Panc1 (cell line): Measurements from ENCODE around the gene ACER2. TPM values are rescaled to one million over a fixed set of nuclear protein-coding genes. Genes with fewer than 3 reads are reported as not detected.

ENCODE experiments used
- ATAC-seq: fragments of 200-7000 bp; cut with Tn5 transposase; 2 replicates; pipeline ENCODE4 v1.9.1; 2020; ENCODE audit warnings: mild to moderate bottlenecking, moderate library complexity
- BruUV-seq: library from RNA; stranded (reverse); fragments of 400-500 nt; replicated peaks from 2 replicates; lab custom pipeline; 2021; lab: Mats Ljungman, UMichigan
- CTCF ChIA-PET: fragments of 300-600 bp; sonication (Branson Sonifier 250); formaldehyde crosslinking; loops from one replicate; lab custom pipeline; 2022; ENCODE audit warnings: antibody characterized with exemption; lab: Charles Lee
- POLR2A ChIA-PET: fragments of 300-600 bp; sonication (Branson Sonifier 250); formaldehyde crosslinking; loops from one replicate; lab custom pipeline; 2022; ENCODE audit warnings: antibody characterized with exemption; lab: Charles Lee
- DNase-seq: peaks from one replicate; pipeline ENCODE4 v3.0.0-alpha.2; 2010; ENCODE audit warnings: low read depth, low spot score
- H3K27ac ChIP-seq: 2 replicates; pipeline ENCODE4 v1.5.1; 2011; ENCODE audit warnings: mild to moderate bottlenecking, low read length, inconsistent platforms
- H3K27me3 ChIP-seq: fragments of 200-500 bp; sonication (Bioruptor generic); 2 replicates; pipeline ENCODE4 v1.6.0; 2014; ENCODE audit warnings: low read length, inconsistent platforms; ENCODE audit not compliant: control insufficient read depth, insufficient read depth
- H3K36me3 ChIP-seq: fragments of 200-500 bp; sonication (Bioruptor generic); 2 replicates; pipeline ENCODE4 v1.5.1; 2014; ENCODE audit warnings: inconsistent platforms, mild to moderate bottlenecking, low read length, moderate library complexity; ENCODE audit not compliant: control insufficient read depth, insufficient read depth
- H3K4me1 ChIP-seq: 2 replicates; pipeline ENCODE4 v1.5.1; 2011; ENCODE audit warnings: inconsistent platforms, mild to moderate bottlenecking, low read length, moderate library complexity; ENCODE audit not compliant: control insufficient read depth, insufficient read depth
- H3K4me3 ChIP-seq, 2 experiments: 2 replicates each; pipeline ENCODE4 v1.5.1; 2011 to 2012; ENCODE audit warnings: low read depth in 2 of 2, low read length in 2 of 2, mild to moderate bottlenecking in 2 of 2, inconsistent platforms in 1 of 2, moderate library complexity in 1 of 2
- H3K9me3 ChIP-seq: fragments of 200-500 bp; sonication (Bioruptor generic); 2 replicates; pipeline ENCODE4 v1.5.1; 2014; ENCODE audit warnings: low read depth, mild to moderate bottlenecking, inconsistent platforms, low read length, moderate library complexity; ENCODE audit not compliant: control insufficient read depth, insufficient read depth
- CTCF ChIP-seq: fragments of 450-650 bp; IDR thresholded peaks from 2 replicates; pipeline ENCODE4 v1.5.1; 2017; ENCODE audit warnings: mild to moderate bottlenecking
- POLR2AphosphoS5 ChIP-seq: IDR thresholded peaks from 2 replicates; pipeline ENCODE4 v1.6.1; 2012; ENCODE audit warnings: mild to moderate bottlenecking, low read depth, low read length, moderate library complexity
- REST ChIP-seq, 2 experiments: IDR thresholded peaks; 2 replicates each; pipeline ENCODE4 v1.6.1; 2011 to 2012; ENCODE audit warnings: low read depth in 2 of 2, control low read depth in 1 of 2, low read length in 1 of 2, mild to moderate bottlenecking in 1 of 2, moderate library complexity in 1 of 2; ENCODE audit not compliant: insufficient read depth in 1 of 2
- SIN3A ChIP-seq: IDR thresholded peaks from 2 replicates; pipeline ENCODE4 v1.6.1; 2012; ENCODE audit warnings: low read depth, mild to moderate bottlenecking, low read length, moderate library complexity, borderline replicate concordance; ENCODE audit not compliant: insufficient read depth
- TCF7L2 ChIP-seq: IDR thresholded peaks from 2 replicates; pipeline ENCODE4 v1.6.1; 2011; ENCODE audit warnings: mild to moderate bottlenecking, low read depth, low read length, inconsistent platforms
- in situ Hi-C: cut with HindIII; loops from 2 replicates; pipeline ENCODE4 v1.10.0; 2016; ENCODE audit warnings: low sequenced_read_pairs, low pct_unique_long_range_greater_than_20kb
- intact Hi-C: fragments of 100-400 bp; cut with micrococcal nuclease; formaldehyde crosslinking; loops from one replicate; pipeline ENCODE4 v1.10.0; 2022; ENCODE audit not compliant: unreplicated experiment
- total RNA-seq: library from RNA; stranded (reverse); gene quantifications from one replicate; pipeline ENCODE4 v1.2.1, GENCODE V29; 2021; ENCODE audit not compliant: unreplicated experiment

ACER2 gene
- total RNA-seq, 1 experiment from 2014 or later = 1.3 TPM

- Histone ChIP-seq H3K9me3 (no peaks in the 10 kb centered on the region), H3K27ac (no peak overlapping the region), H3K4me3 (no peak overlapping the region), H3K36me3 (no peaks in the 10 kb centered on the region), H3K27me3 (no peaks in the 10 kb centered on the region), H3K4me1 (no peaks in the 10 kb centered on the region)
- ATAC-seq (no peak), DNase-seq (no peak)
- in situ Hi-C loops (no loop called here), intact Hi-C loops (no loop called here)
- TF ChIP-seq REST (IDR thresholded peaks at IDR 0.05; ENCODE audit: insufficient read depth in 1 of 2, low read depth in 2 of 2, low read length in 1 of 2) = no peak
- TF ChIP-seq POLR2AphosphoS5 = no peak
- CTCF ChIA-PET = no interaction called here
- POLR2A ChIA-PET = no interaction called here
- BruUV-seq = no TSS peak
These were observed 62.3 kb downstream of the ACER2 start for GRCh38 chr9:19470981-19471650.

GRCh38 chr9:19471737-19472648 lies 63.2 kb downstream of the ACER2 start:
- no peaks in the 10 kb centered on the region for H3K4me1 ChIP-seq
- ATAC-seq (peak; percentile 72; the same call in 1 of the 2 replicates), DNase-seq (no peak)
- no peak overlapping the region for H3K4me3 ChIP-seq
- H3K27ac ChIP-seq = no peak overlapping the region
- intact Hi-C loops (no loop called here), in situ Hi-C loops (no loop called here)
- H3K36me3 ChIP-seq = no peaks in the 10 kb centered on the region
- no peaks in the 10 kb centered on the region for H3K9me3 ChIP-seq
- POLR2A ChIA-PET = no interaction called here
- BruUV-seq = no TSS peak
- no peaks in the 10 kb centered on the region for H3K27me3 ChIP-seq
- CTCF ChIA-PET = no interaction called here
- TF ChIP-seq REST (IDR thresholded peaks at IDR 0.05; ENCODE audit: insufficient read depth in 1 of 2, low read depth in 2 of 2, low read length in 1 of 2) (no peak), TCF7L2 (no peak), POLR2AphosphoS5 (no peak), CTCF (peak; percentile 75), SIN3A (no peak)
